HG02981 (cell line): ENCODE results near the gene GPR137.
A peak's percentile ranks its signal among the peaks of the same experiment; 100 is the strongest.

Experiments used
- ATAC-seq: cut with Tn5 transposase; IDR thresholded peaks from one replicate; pipeline ENCODE4 v1.9.1; 2021; ENCODE audit warnings: mild to moderate bottlenecking, moderate library complexity; ENCODE audit not compliant: unreplicated experiment

GPR137 gene

GRCh38 chr11:64263021-64263946, 22.4 kb upstream of the GPR137 start:
- ATAC-seq: no peak

- ATAC-seq: no peak
Observed at GRCh38 chr11:64263947-64264317, 21.7 kb upstream of the GPR137 start.

- no peak for ATAC-seq
Observed at GRCh38 chr11:64264371-64264852, 21.2 kb upstream of the GPR137 start.

GRCh38 chr11:64265176-64266160, 20.2 kb upstream of the GPR137 start:
- ATAC-seq: no peak

GRCh38 chr11:64266339-64266738, 19.3 kb upstream of the GPR137 start:
- ATAC-seq: no peak

GRCh38 chr11:64267207-64267945, 18.3 kb upstream of the GPR137 start:
- no peak for ATAC-seq

GRCh38 chr11:64268025-64268892, 17.4 kb upstream of the GPR137 start:
- ATAC-seq: no peak

GRCh38 chr11:64268893-64269539, 16.6 kb upstream of the GPR137 start:
- peak; percentile 14 for ATAC-seq

GRCh38 chr11:64269540-64270220, 16.0 kb upstream of the GPR137 start:
- ATAC-seq: peak; percentile 69

- no peak for ATAC-seq
Observed at GRCh38 chr11:64275031-64275800, 10.4 kb upstream of the GPR137 start.

- ATAC-seq: no peak
Observed at GRCh38 chr11:64275841-64276240, 9.8 kb upstream of the GPR137 start.

GRCh38 chr11:64276653-64277431, 8.8 kb upstream of the GPR137 start:
- ATAC-seq: no peak

GRCh38 chr11:64278576-64279190, 7.0 kb upstream of the GPR137 start:
- ATAC-seq: no peak

GRCh38 chr11:64281957-64282770, 3.5 kb upstream of the GPR137 start:
- ATAC-seq: no peak

- ATAC-seq: no peak
Observed at GRCh38 chr11:64283092-64283491, 2.6 kb upstream of the GPR137 start.
